ENCODE data around the gene ADGRA3. TPM values are rescaled to one million over a fixed set of nuclear protein-coding genes. Genes with fewer than 3 reads are reported as not detected.

The ADGRA3 gene
- total RNA-seq, 2 donors from 2014 or later = 32.0 to 33.8 TPM

GRCh38 chr4:22487328-22487727, 28.5 kb downstream of the ADGRA3 start:
- no peak for TF ChIP-seq CTCF (IDR thresholded peaks at IDR 0.05)
- TF ChIP-seq POLR2AphosphoS5 (IDR thresholded peaks at IDR 0.05) = no peak
- no peak for TF ChIP-seq POLR2A (IDR thresholded peaks at IDR 0.05)
- Histone ChIP-seq H3K36me3 (no peaks in the 10 kb centered on the region), H3K27me3 (replicated peaks; ENCODE audit: insufficient read depth) (no peaks in the 10 kb centered on the region), H3K9me3 (no peaks in the 10 kb centered on the region), H3K4me1 (replicated peaks) (peaks cover 5% of the 10 kb centered on the region), H3K4me3 (no peak overlapping the region), H3K27ac (no peak overlapping the region)
- intact Hi-C loops (cut with DNase I) = no loop called here
- 92% methylated on average over 5 of the region's 5 CpGs for WGBS
- DNase-seq (ENCODE audit: low spot score) = no peak

GRCh38 chr4:22486276-22486675, 29.6 kb downstream of the ADGRA3 start:
- DNase-seq (ENCODE audit: low spot score) = no peak
- whole genome bisulfite sequencing = 79% methylated on average over 4 of the region's 4 CpGs
- no peak for TF ChIP-seq POLR2AphosphoS5 (IDR thresholded peaks at IDR 0.05)
- no peak for TF ChIP-seq POLR2A (IDR thresholded peaks at IDR 0.05)
- TF ChIP-seq CTCF (IDR thresholded peaks at IDR 0.05) = no peak

GRCh38 chr4:22485737-22486136, 30.1 kb downstream of the ADGRA3 start:
- no peak for DNase-seq (ENCODE audit: low spot score)
- Histone ChIP-seq H3K27ac (no peak overlapping the region), H3K4me1 (replicated peaks) (peaks cover 4% of the 10 kb centered on the region), H3K36me3 (no peaks in the 10 kb centered on the region), H3K9me3 (no peaks in the 10 kb centered on the region), H3K27me3 (replicated peaks; ENCODE audit: insufficient read depth) (no peaks in the 10 kb centered on the region), H3K4me3 (no peak overlapping the region)
- no peak for TF ChIP-seq POLR2A (IDR thresholded peaks at IDR 0.05)
- no peak for TF ChIP-seq POLR2AphosphoS5 (IDR thresholded peaks at IDR 0.05)
- no peak for TF ChIP-seq CTCF (IDR thresholded peaks at IDR 0.05)
- intact Hi-C loops (cut with DNase I) = no loop called here
- WGBS = 51% methylated on average over 4 of the region's 4 CpGs

More at GRCh38 chr4:22486276-22486675, 29.6 kb downstream of the ADGRA3 start:
- intact Hi-C loops (cut with DNase I) = no loop called here
- Histone ChIP-seq H3K4me3 (no peak overlapping the region), H3K4me1 (replicated peaks) (peaks cover 5% of the 10 kb centered on the region), H3K27me3 (replicated peaks; ENCODE audit: insufficient read depth) (no peaks in the 10 kb centered on the region), H3K9me3 (no peaks in the 10 kb centered on the region), H3K36me3 (no peaks in the 10 kb centered on the region), H3K27ac (no peak overlapping the region)

GRCh38 chr4:22483551-22483981, 32.3 kb downstream of the ADGRA3 start:
- Histone ChIP-seq H3K4me3 (no peak overlapping the region), H3K36me3 (no peaks in the 10 kb centered on the region), H3K27ac (no peak overlapping the region), H3K9me3 (no peaks in the 10 kb centered on the region), H3K27me3 (replicated peaks; ENCODE audit: insufficient read depth) (no peaks in the 10 kb centered on the region), H3K4me1 (replicated peaks) (no peaks in the 10 kb centered on the region)
- intact Hi-C loops (cut with DNase I) = no loop called here
- no peak for DNase-seq (ENCODE audit: low spot score)
- TF ChIP-seq POLR2A (IDR thresholded peaks at IDR 0.05) = no peak
- no peak for TF ChIP-seq POLR2AphosphoS5 (IDR thresholded peaks at IDR 0.05)
- no peak for TF ChIP-seq CTCF (IDR thresholded peaks at IDR 0.05)
- 75% methylated on average over 1 of the region's 1 CpG for WGBS

- no peaks in the 10 kb centered on the region for H3K4me1 ChIP-seq (replicated peaks)
- WGBS = 77% methylated on average over 3 of the region's 3 CpGs
- intact Hi-C loops (cut with DNase I) = no loop called here
Observed at GRCh38 chr4:22482250-22483127, 33.4 kb downstream of the ADGRA3 start.

More at GRCh38 chr4:22482250-22483127, 33.4 kb downstream of the ADGRA3 start:
- no peak for DNase-seq (ENCODE audit: low spot score)
- Histone ChIP-seq H3K27me3 (replicated peaks; ENCODE audit: insufficient read depth) (no peaks in the 10 kb centered on the region), H3K27ac (no peak overlapping the region), H3K4me3 (no peak overlapping the region), H3K36me3 (no peaks in the 10 kb centered on the region), H3K9me3 (no peaks in the 10 kb centered on the region)
- no peak for TF ChIP-seq POLR2AphosphoS5 (IDR thresholded peaks at IDR 0.05)
- no peak for TF ChIP-seq CTCF (IDR thresholded peaks at IDR 0.05)
- TF ChIP-seq POLR2A (IDR thresholded peaks at IDR 0.05) = no peak
